Measurements from ENCODE around the gene TEC.

DNA sequence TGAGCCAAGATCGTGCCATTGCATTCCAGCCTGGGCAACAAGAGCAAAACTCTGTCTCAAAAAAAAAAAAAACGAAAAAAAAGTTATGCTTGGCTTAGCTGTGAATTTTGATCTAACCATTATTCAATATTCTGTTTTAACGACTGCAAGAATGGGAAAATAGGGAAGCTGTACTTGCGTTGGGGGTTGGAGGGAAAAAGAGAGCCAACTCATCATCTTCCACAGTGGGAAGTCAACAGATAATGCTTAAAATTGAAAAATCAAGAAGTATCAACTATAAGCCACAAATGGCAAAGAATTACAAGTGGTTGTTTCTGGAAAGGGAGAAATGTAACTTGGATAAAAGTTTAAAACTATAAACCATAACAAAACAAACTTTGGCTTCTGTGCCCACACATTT, 2.9 kb downstream of the TEC start:
- TF ChIP-seq, protein P1, sequence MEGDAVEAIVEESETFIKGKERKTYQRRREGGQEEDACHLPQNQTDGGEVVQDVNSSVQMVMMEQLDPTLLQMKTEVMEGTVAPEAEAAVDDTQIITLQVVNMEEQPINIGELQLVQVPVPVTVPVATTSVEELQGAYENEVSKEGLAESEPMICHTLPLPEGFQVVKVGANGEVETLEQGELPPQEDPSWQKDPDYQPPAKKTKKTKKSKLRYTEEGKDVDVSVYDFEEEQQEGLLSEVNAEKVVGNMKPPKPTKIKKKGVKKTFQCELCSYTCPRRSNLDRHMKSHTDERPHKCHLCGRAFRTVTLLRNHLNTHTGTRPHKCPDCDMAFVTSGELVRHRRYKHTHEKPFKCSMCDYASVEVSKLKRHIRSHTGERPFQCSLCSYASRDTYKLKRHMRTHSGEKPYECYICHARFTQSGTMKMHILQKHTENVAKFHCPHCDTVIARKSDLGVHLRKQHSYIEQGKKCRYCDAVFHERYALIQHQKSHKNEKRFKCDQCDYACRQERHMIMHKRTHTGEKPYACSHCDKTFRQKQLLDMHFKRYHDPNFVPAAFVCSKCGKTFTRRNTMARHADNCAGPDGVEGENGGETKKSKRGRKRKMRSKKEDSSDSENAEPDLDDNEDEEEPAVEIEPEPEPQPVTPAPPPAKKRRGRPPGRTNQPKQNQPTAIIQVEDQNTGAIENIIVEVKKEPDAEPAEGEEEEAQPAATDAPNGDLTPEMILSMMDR (conservative IDR thresholded peaks at IDR 0.05; ENCODE audit: low read length): no peak
- no peak for TF ChIP-seq EZH2phosphoT487 (IDR thresholded peaks at IDR 0.05; ENCODE audit: borderline replicate concordance, low read depth, low read length)
